ENCODE measurements around the gene IL12B.
A peak's percentile ranks its signal among the peaks of the same experiment; 100 is the strongest.

DNA sequence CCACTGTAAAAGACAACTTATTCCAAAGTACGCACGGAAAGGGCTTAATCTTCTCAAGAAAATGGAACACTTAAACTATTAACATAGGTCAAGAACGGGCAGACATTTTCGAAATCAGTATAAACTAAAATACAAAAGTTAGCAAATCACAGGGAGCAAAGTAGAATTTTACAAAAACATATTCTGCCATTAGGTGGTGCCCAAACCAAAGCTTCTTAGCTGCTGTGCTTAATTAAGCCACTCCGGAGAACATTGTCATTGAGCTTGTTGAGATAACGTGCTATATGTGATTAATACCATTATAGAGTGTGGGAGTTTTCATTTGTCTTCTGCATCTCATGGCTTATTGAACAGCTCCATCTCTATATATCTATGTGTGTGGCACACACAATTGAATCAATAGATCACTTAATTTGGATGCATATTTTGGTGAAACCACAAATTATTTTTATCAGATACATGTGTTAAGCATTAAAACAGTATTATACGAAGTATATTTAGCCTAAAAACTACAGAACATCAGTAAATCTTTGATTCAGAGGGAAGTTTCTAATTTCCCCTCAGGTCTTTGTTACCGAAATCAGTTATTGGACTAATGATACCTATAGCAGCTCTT, 43.8 kb downstream of the IL12B start:
- no peak for TF ChIP-seq EZH2 (IDR thresholded peaks at IDR 0.05; ENCODE audit: low read length)
- TF ChIP-seq, protein P1, sequence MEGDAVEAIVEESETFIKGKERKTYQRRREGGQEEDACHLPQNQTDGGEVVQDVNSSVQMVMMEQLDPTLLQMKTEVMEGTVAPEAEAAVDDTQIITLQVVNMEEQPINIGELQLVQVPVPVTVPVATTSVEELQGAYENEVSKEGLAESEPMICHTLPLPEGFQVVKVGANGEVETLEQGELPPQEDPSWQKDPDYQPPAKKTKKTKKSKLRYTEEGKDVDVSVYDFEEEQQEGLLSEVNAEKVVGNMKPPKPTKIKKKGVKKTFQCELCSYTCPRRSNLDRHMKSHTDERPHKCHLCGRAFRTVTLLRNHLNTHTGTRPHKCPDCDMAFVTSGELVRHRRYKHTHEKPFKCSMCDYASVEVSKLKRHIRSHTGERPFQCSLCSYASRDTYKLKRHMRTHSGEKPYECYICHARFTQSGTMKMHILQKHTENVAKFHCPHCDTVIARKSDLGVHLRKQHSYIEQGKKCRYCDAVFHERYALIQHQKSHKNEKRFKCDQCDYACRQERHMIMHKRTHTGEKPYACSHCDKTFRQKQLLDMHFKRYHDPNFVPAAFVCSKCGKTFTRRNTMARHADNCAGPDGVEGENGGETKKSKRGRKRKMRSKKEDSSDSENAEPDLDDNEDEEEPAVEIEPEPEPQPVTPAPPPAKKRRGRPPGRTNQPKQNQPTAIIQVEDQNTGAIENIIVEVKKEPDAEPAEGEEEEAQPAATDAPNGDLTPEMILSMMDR (optimal IDR thresholded peaks at IDR 0.05 in 1 of 3, IDR thresholded peaks at IDR 0.05 in 1 of 3, conservative IDR thresholded peaks at IDR 0.05 in 1 of 3; ENCODE audit: extremely low read depth in 1 of 3, insufficient read depth in 2 of 3, low read length in 3 of 3): peak in 2 of 3 experiments; percentile 36 to 37
